HG03378 (cell line): Measurements from ENCODE around the gene KCNIP4.

ENCODE experiments used
- ATAC-seq: cut with Tn5 transposase; IDR thresholded peaks from one replicate; pipeline ENCODE4 v1.9.1; 2021; ENCODE audit warnings: mild to moderate bottlenecking, moderate library complexity; ENCODE audit not compliant: unreplicated experiment

The KCNIP4 gene

DNA sequence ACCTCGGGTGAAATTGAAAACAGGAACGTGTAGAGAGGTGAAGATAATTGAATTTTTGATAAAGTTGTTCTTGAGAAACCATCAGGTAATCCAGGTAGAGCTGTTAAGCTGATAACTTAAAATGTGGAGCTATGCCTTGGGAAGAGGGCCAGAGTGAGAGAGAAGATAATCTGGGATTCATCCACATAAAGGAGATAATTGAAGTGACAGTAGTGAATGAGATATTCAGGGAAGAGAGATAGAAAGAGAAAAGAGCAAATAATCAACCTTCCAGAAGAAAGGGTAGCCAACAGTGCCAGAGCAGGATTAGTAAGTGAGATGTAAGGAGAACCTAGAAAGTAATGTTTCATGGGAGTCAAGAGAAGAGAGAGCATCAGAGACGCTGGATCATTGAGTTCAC, 950.7 kb downstream of the KCNIP4 start:
- ATAC-seq = no peak

DNA sequence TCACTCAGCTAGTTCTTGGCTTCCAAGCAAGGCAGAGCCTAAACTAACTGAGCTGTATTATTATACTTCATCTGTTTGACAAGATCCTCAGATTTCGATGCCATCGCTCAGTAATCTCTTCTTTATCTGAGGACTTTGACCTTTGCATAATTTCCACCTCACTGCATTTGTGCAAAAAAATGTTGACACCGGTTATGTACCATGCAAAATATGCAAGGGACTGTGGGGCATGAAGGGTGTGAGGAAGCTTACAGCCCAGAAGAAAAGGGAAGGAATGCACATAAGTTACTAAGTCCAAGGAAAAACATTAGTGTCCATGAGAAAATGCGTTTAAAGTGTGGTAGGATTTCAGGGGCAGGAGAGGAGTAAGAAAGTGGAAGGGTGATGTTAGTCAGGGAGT, 953.0 kb downstream of the KCNIP4 start:
- no peak for ATAC-seq

DNA sequence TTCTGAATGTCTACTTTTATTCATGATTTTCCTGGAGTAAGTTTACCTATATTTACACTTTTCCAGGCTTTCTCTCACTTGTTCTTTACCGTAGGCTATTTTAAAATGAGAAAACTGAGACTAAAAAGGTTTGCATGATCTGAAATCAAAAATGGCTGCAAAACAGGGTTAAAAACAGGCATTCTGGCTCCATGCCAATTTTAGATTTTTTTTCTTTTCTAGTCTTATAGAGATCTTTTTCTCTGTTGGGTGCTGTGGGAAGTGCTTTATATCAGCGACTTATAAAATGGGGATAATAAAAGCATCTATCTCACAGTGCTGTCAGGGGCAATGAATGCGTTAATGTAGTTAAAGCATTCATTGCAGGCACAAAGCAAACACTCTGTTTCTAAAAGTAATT, 953.6 kb downstream of the KCNIP4 start:
- ATAC-seq = no peak

DNA sequence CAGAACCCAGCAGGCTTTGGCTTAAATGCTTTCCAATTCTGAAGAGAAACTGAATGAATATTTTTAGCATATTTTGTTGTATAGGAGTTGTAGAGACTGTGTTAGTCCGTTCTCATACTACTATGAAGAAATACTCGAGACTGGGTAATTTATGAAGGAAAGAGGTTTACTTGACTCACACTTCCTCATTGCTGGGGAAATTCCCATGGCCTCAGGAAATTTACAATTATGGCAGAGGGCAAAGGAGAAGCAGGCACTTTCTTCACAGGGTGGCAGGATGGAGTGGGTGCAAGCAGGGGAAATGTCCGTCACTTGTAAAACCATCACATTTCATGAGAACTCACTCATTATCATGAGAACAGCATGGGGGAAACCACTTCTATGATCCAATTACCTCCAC, 956.6 kb downstream of the KCNIP4 start:
- ATAC-seq = no peak

DNA sequence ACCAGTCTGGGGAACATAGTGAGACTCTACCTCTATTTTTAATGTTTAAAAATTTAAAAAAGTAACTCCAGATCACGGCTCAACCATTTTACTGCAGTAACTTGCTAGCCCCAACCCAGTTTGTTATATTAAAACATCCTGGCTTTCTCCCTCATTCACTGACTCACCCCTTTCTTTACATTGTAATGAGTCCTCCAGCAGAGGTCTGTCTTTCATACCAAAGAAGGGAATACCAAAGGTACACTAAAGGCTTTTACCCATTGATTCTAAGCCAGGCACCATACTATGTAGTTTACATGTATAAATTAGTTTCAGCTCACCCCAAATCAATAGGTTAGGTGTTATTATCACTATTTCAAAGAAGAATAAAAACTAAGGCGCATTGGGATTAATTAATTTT, 961.4 kb downstream of the KCNIP4 start:
- ATAC-seq = no peak

DNA sequence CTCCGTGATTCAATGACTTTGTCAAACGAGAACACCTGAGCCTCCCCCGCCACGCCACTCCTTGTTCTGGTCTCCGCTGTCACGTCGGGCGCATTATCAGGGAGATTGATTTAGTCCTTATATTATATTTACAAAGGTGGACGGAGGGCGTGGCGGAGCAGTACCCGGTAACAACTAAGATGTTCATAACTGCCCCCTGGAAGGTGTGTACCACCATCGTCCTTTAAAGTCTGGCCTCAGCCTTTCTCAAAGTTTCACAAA, 964.1 kb downstream of the KCNIP4 start:
- ATAC-seq = no peak

DNA sequence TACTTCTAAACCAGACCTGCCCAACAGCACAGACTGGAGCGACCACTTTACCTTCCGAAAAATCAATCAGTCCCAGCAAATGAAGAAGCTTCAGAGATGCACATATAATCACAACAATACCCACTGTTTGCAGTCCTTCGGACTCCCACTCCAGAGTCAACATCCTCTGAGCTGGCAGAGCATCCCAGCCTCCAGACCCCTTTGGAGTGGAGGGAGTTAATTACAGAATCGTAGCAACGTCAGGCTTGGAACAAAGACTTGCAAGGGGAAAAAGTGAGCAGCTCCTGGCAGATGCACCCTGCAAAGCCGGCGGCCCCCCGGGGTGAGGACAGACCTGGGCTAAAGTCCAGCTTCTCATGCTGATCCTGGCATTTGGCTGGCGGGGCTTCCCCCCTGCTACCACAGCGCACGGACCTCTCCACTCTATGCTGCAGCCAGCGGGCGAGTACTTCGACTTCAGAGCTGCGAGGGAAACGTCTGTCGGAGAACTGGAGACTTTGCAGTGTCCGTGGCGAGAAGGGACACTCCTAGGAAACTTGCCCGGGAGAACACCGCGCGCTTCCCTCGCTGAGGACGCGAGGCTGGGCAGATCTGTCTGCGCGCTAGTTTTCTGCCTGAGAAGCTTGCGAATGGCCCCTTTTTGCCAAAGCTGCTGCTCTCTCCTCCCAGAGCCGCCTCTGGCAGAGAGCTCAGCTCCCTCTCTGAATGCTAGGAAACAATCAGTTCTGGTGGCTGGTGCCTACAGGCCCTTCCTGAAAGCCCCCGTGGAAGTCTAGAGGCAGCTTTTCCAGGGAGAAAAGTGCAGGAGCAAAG, 964.6 kb downstream of the KCNIP4 start:
- ATAC-seq = no peak

DNA sequence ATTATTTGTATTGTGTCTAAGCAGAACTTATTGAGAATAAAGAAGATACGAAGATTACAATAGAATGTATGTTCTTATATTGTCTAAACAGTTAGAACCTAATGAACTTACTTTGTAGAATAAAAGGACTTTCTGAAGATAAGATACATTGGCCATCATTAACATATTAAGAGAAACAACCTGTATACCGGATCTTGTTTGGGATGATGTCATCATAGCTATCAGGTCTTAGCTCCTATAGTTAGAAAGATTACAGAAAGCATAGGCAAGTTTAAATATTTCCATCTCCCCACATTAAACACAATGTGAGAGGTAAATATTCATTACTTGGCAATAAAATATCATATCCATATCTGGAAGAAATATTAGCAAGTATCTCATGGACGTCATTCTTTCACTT, 966.0 kb downstream of the KCNIP4 start:
- ATAC-seq = no peak

DNA sequence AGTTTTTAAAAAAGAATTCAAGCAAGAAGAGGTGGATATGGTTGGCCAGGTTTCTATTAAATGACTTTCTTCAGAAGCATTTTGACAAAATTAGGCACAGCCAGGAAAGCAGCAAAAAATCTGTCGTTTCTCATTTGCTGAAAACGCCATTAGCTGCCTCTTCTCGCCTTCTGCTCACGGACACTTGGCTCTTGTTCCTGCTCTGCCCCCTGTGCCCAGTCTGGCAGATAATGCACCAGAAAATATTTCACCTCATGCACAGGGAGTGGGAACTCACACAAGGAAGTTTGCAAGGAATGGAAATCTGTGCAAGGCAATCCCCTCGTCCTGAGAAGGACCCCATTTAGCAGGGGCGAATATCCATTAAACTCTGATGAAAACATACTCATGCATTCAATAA, 988.3 kb downstream of the KCNIP4 start:
- ATAC-seq = no peak

DNA sequence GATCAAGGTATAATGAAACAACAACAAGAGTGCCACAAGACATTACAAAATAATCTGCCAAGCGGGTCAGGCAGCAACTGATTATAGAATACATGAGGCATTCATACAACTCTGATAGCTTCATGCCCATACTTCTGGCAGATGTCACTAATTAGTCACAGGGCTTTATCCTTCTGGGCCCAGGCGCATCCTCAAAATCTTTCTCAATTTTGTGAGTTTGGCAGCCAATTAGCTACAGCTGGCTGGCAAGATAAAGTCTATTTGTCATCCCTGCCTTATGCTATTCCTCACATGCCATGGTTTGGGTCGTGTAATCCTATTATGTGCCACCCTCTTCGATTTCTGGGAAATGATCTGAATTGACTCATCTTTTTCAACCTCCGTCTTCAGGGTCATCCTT, 994.0 kb downstream of the KCNIP4 start:
- no peak for ATAC-seq

DNA sequence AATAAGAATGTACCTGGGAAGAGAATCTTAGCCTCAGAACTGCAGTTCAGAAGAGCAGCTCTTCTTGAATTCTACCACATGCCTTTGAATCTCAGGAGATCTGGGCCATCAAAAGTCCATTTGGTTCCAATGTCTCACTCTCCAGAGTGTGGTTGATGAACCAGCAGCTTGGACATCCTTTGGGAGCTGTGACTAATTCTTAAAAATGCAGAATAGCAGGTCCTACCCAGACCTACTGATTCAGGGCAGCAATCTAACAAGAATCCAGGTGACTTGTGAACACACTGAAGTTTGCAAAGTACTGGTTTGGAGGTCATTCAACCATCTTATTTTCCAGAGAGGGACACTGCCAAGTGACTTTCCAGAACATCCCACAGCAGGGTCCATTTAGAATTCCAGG, 1003.6 kb downstream of the KCNIP4 start:
- no peak for ATAC-seq

DNA sequence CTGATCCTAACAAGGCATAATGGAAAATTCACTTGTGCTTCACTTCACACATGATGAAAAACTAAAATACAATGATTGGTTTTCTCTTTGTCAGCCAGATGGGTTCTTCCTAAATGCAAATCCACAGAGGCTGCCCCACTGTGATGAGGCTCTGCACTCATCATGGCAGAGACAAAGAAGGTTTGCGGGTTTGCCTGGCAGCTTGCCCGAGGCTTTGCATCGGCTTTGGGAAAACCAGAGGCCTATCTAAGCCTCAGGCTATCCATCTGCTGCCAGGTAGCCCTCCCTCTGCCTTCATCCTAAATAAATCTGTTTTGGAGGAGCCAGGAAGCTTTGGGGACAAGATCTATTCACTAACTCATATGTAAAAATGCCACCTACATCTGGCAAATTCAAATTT, 1004.1 kb downstream of the KCNIP4 start:
- no peak for ATAC-seq

DNA sequence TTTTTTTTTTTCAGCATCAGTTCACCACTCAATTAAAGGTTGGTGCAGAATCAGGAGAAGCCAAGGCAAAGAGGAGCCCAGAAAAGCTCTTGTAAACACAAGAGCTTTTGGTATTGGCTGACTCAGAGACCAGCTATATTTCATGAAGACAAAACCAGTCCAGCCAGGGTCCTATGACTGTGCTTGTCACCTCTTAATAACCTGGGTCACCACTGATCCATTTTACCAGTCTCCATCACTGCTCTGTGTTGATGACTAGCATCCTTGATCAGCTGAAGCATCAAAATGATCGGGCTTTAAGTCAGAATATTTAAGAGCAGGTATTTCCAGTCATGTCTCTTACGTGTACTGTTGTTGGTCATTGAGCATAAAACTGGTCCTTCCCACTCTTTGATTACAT, 1010.4 kb downstream of the KCNIP4 start:
- no peak for ATAC-seq

DNA sequence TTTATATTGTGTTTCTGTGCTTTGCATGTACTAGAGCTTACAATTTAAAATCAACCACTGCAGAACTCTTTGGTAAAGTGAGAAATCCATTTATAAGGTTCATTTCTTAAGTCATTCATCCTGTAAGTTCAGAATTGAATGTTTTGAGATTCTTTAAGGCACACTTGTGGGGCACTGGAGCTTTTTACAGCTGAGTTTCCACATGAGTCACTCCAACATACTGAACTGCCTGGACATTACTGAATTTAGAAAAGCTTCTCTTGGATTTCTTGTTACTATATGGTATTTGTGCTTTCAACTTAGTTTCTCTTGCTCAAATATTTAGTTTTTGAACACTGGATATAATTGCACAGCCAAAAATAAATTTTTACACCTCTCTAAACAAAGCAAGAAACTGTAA, 1022.0 kb downstream of the KCNIP4 start:
- no peak for ATAC-seq

DNA sequence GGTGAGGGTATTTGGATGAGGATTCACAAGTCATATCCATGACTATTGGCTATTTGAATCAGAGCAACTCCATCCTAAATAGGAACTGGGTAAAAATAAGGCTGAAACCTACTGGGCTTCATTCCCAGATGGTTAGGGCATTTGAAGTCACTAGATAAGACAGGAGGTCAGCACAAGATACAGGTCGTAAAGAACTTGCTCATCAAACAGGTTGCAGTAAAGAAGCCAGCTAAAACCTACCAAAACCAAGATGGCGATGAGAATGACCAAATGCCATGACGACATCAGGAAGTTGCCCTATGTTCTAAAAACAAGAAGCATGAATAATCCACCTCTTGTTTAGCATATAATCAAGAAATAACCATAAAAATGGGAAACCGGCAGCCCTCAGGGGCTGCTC, 1023.4 kb downstream of the KCNIP4 start:
- ATAC-seq = no peak

DNA sequence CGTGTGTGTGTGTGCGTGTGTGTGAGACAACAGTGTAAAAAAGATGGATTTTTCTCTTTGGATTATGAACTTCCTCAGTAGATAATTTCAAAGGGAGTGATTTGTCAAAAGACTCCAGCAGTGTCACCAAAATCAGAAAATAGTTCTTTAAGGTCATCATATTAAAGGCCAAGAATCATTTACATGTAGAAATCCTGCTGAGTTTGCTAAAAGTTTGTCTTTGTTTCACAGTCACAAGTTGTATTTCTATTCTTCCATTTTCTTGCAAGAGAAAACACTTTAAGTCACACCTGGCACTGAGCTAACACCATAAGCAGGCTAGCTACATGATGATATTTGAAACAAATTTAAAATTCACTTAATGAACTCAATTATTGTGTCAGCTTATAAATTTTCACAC, 1025.6 kb downstream of the KCNIP4 start:
- ATAC-seq = no peak

DNA sequence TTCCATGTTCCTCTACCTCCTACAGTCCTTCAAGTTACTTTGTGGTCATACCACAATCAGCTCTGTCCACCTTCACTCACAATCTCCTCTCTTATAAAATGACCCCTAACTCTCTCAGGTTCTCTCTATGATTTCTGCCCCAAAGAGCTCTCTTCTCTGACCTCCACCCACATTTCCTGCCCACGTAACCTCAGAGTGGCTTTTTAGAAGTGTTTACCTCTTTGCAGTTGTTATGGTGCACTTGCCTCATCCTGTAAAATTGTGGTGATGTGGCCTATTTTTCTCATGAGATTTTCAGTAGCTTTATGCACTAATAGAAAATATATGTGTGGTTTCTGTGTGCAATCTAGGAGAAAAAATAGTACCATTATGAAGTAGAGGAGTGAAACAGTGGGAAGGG, 1032.5 kb downstream of the KCNIP4 start:
- no peak for ATAC-seq

DNA sequence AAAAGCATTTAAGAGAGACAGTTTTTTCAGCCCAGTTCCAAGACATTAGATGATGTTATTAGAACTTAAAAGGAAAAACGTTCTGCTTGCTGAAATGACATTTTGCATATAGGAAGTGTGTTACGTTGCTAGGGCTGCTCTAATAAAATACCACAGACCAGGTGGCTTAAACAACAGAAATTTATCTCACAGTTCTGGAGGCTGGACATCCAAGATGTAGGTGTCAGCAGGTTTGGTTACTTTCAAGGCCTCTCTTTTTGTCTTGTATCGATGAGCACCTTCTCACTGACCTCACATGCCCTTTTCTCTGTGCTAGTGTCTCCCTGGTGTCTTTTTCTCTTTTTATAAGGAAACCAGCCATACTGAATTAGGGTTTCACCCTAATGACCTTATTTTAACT, 1043.6 kb downstream of the KCNIP4 start:
- no peak for ATAC-seq

DNA sequence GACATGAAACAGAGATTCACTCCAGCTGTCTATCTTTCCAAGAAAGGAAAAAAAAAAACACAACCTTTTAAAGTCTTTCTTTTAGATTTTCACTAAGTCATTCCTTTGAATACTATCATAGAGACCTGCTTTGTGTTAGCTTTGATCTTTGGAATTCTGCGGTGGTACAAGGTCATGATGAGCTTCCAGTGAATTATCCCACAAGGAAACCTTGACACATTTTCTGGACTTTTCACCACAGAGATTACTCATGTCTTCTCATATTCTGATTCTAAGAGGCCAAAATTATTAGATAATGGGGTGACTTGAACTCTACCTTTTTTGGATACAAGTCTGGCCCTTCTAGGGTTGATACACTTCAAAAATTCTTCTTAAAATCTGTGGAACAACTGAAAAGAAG, 1046.7 kb downstream of the KCNIP4 start:
- no peak for ATAC-seq

DNA sequence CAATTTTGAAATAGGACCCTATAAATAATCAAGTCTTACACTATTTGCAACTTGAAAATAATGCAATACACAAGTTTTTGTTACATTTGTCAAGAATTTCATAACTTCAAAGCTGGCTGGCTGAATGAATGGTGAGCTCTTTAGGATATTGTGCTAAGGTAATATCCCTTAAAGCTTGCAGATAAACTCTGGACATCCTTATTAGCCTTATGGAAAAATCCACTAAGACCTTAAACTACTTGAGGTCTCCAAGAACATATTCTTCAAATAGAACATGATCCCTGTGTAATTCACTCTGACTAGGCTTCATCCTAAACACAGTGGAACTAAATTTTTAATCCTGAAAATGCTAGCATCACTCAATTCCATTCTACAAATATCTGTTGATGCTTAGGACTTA, 1049.0 kb downstream of the KCNIP4 start:
- no peak for ATAC-seq

DNA sequence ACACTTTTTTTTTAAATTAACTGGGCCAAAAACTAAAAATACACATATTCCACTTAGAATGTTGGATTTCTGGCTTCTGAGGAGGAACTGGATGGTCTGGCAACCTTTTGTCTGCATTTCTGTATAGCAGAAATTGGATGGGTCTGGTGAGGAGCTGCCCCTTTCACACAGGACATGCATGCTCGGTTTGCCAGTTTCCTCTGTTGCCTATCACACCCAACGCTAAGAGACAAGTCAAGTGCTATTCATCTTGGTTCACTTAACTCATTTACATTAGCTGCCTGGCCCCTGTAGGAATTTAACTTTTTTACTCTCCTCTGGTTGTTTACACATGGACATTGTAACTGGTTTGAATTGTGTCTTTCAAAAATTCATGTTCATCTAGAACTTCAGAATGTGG, 1052.6 kb downstream of the KCNIP4 start:
- ATAC-seq = no peak

DNA sequence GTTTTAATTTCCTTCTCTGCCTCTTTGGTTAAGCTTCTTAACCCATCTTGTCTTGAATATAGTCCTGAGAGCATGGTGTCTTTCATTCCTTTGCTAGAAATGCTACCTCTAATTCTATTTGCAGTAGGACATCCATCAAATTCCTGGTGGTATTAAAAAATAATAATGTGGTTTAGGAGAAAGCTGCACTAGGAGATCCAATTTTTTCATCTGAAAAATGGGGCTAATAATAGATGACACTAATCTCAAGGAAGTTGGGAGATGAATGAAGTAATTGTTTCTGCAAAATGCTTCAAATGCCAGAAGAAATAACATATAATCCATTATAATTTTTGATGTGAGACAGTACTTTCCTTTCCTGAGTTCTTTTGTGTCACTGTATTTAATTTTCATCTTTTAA, 1053.4 kb downstream of the KCNIP4 start:
- no peak for ATAC-seq

DNA sequence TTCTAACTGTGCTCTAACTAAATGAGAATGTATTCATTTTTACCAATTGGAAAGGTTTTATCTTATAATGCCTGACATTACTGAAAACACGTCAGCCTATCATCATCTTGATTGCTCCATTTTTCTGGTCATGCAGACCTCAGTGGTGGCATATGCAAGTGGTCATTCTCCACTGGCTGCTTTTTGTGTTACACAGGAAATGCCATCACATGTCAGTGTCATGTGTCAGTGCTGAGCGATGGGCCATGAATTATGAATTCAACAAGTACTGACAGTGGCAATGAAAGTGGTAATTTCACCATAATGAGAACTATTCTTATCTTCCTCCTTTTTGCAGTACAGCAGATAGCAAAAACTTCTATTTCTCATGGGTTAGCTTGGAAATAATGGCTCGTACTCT, 1057.8 kb downstream of the KCNIP4 start:
- no peak for ATAC-seq

DNA sequence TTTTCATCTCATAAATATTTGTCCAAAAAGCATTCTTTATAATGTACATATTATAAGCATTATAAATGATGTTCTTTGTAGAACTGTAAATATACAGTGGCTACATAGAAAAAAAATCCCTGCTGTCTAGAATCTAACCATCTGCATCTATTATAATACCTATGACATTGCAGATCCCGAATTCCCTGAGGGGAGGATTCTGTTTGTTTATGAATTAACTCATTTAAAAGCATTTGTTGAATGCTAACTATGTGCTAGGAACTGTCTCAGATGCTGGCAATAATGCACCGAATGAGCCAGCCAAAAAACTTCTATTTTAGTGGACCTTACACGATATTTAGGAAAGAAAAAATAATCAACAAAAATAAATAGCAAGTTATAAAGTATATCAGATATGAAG, 1058.7 kb downstream of the KCNIP4 start:
- ATAC-seq = no peak
